ENCODE measurements around the gene HNMT.

Gene HNMT

GRCh38 chr2:138026111-138027020 is 62.1 kb downstream of the HNMT start:
- DNase-seq (ENCODE audit: low read depth), result no peak
- no peak for TF ChIP-seq CTCF (IDR thresholded peaks at IDR 0.05; ENCODE audit: low read depth, low read length, missing control alignments)
- H3K4me3 ChIP-seq (ENCODE audit: low read depth, low read length), result no peak overlapping the region

- no peak overlapping the region for H3K4me3 ChIP-seq (ENCODE audit: low read depth, low read length)
- no peak for DNase-seq (ENCODE audit: low read depth)
Observed at GRCh38 chr2:138028538-138028937, 64.3 kb downstream of the HNMT start.

GRCh38 chr2:138029276-138029675 is 65.0 kb downstream of the HNMT start:
- DNase-seq (ENCODE audit: low read depth), result no peak
- no peak overlapping the region for H3K4me3 ChIP-seq (ENCODE audit: low read depth, low read length)
- TF ChIP-seq CTCF (IDR thresholded peaks at IDR 0.05; ENCODE audit: low read depth, low read length, missing control alignments), result no peak

More at GRCh38 chr2:138028538-138028937, 64.3 kb downstream of the HNMT start:
- no peak for TF ChIP-seq CTCF (IDR thresholded peaks at IDR 0.05; ENCODE audit: low read depth, low read length, missing control alignments)

GRCh38 chr2:138030459-138030858 is 66.2 kb downstream of the HNMT start:
- DNase-seq (ENCODE audit: low read depth), result no peak
- TF ChIP-seq CTCF (IDR thresholded peaks at IDR 0.05; ENCODE audit: low read depth, low read length, missing control alignments), result no peak
- H3K4me3 ChIP-seq (ENCODE audit: low read depth, low read length), result no peak overlapping the region

GRCh38 chr2:138032334-138032733 is 68.1 kb downstream of the HNMT start:
- no peak for DNase-seq (ENCODE audit: low read depth)
- no peak for TF ChIP-seq CTCF (IDR thresholded peaks at IDR 0.05; ENCODE audit: low read depth, low read length, missing control alignments)
- no peak overlapping the region for H3K4me3 ChIP-seq (ENCODE audit: low read depth, low read length)

GRCh38 chr2:138034536-138034935 is 70.3 kb downstream of the HNMT start:
- no peak overlapping the region for H3K4me3 ChIP-seq (ENCODE audit: low read depth, low read length)
- no peak for TF ChIP-seq CTCF (IDR thresholded peaks at IDR 0.05; ENCODE audit: low read depth, low read length, missing control alignments)
- no peak for DNase-seq (ENCODE audit: low read depth)
